ENCODE measurements around the gene WNT8B.

Gene WNT8B

GRCh38 chr10:100522107-100522801, 59.4 kb downstream of the WNT8B start:
- Mint-ChIP-seq H3K36me3 (peaks cover 6% of the 10 kb centered on the region), H3K27ac (no peak overlapping the region)

DNA sequence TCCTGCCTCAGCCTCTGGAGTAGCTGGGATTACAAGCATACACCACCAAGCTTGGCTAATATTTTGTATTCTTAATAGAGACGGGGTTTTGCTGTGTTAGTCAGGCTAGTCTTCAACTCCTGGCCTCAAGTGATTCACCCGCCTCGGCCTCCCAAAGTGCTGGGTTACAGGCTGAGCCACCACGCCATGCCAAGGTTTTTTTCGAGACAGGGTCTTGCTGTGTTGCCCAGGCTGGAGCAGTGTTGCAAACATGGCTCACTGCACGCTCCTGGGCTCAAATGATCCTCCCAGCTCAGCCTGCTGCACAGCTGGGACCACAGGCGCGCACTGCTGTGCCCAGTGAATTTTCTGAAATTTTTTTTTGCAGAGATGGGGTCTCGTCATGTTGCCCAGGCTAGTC, 60.1 kb downstream of the WNT8B start:
- Mint-ChIP-seq H3K4me1 (peaks cover 35% of the 10 kb centered on the region), H3K9me3 (no peaks in the 10 kb centered on the region), H3K27ac (no peak overlapping the region), H3K36me3 (peaks cover 6% of the 10 kb centered on the region), H3K4me3 (no peak overlapping the region), H3K27me3 (no peaks in the 10 kb centered on the region)

More at GRCh38 chr10:100522107-100522801, 59.4 kb downstream of the WNT8B start:
- H3K27me3 Mint-ChIP-seq, result no peaks in the 10 kb centered on the region
- H3K4me1 Mint-ChIP-seq, result peaks cover 31% of the 10 kb centered on the region
- no peak overlapping the region for H3K4me3 Mint-ChIP-seq
- no peaks in the 10 kb centered on the region for H3K9me3 Mint-ChIP-seq

DNA sequence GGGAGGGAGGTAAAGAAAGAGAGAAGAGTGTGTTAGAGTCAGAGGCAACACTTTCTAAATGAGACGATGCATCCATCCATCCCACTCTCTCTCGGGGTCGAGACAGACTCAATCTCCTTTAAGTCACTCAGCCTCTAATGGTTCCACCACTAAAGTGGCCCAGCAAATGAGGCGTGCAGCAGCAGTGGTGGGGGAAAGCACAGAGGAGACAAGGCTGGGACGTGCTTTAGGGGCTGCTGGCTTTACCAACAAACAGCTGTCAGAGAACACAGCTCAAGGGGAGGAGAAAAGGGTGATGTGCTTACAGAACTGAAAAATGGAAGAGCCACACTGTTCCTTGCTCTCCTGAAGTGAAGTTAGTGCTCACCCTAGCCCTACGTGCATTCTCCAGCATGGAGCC, 61.4 kb downstream of the WNT8B start:
- H3K36me3 Mint-ChIP-seq, result peaks cover 8% of the 10 kb centered on the region
- H3K27ac Mint-ChIP-seq, result no peak overlapping the region
- H3K4me1 Mint-ChIP-seq, result peaks cover 30% of the 10 kb centered on the region
- H3K9me3 Mint-ChIP-seq, result no peaks in the 10 kb centered on the region
- no peaks in the 10 kb centered on the region for H3K27me3 Mint-ChIP-seq
- H3K4me3 Mint-ChIP-seq, result no peak overlapping the region

GRCh38 chr10:100524638-100525037, 61.8 kb downstream of the WNT8B start:
- Mint-ChIP-seq H3K9me3 (no peaks in the 10 kb centered on the region), H3K27ac (no peak overlapping the region), H3K27me3 (no peaks in the 10 kb centered on the region), H3K4me3 (no peak overlapping the region), H3K4me1 (peaks cover 30% of the 10 kb centered on the region), H3K36me3 (peaks cover 8% of the 10 kb centered on the region)

DNA sequence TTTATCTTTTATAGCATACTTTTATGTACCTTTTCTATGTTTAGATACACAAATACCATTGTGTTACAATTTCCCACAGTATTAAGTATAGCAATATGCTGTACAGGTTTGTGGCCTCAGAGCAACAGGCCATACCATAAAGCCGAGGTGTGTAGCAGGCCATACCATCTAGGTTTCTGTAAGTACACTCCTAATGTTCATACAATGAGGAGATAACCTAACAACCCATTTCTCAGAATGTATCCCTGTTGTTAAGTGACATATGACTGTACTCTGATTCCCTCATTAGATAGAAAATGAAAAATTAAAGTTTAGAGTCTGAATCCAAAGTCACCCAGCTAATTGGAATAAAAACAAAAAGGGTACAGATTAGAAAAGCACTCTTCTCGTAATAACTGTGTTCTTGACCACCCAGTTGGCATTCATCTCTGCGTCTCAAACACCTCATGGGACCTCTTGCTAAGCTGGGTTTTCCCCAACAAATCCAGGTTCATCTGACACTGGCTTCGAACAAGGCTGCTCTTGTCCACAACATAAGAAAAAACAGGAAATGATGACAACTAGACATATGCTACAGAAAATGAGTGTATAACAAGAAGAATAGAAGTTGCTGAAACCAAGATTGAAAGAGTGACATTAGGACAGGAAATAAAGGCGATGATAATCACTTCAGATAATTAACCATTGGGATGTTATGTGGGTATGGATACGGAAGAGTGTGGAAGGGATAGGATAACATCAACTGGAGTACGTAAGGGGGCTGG, 65.5 kb downstream of the WNT8B start:
- peaks cover 47% of the 10 kb centered on the region for H3K4me1 Mint-ChIP-seq
- peaks cover 8% of the 10 kb centered on the region for H3K36me3 Mint-ChIP-seq
- peak overlapping the region; percentile 94 for H3K4me3 Mint-ChIP-seq
- no peaks in the 10 kb centered on the region for H3K9me3 Mint-ChIP-seq
- no peaks in the 10 kb centered on the region for H3K27me3 Mint-ChIP-seq
- peak overlapping the region; percentile 97 for H3K27ac Mint-ChIP-seq

- Mint-ChIP-seq H3K27me3 (no peaks in the 10 kb centered on the region), H3K27ac (peak overlapping the region; percentile 97), H3K4me1 (peaks cover 47% of the 10 kb centered on the region), H3K36me3 (peaks cover 8% of the 10 kb centered on the region), H3K4me3 (peak overlapping the region; percentile 94), H3K9me3 (no peaks in the 10 kb centered on the region)
Observed at GRCh38 chr10:100528921-100529474, 66.2 kb downstream of the WNT8B start.

DNA sequence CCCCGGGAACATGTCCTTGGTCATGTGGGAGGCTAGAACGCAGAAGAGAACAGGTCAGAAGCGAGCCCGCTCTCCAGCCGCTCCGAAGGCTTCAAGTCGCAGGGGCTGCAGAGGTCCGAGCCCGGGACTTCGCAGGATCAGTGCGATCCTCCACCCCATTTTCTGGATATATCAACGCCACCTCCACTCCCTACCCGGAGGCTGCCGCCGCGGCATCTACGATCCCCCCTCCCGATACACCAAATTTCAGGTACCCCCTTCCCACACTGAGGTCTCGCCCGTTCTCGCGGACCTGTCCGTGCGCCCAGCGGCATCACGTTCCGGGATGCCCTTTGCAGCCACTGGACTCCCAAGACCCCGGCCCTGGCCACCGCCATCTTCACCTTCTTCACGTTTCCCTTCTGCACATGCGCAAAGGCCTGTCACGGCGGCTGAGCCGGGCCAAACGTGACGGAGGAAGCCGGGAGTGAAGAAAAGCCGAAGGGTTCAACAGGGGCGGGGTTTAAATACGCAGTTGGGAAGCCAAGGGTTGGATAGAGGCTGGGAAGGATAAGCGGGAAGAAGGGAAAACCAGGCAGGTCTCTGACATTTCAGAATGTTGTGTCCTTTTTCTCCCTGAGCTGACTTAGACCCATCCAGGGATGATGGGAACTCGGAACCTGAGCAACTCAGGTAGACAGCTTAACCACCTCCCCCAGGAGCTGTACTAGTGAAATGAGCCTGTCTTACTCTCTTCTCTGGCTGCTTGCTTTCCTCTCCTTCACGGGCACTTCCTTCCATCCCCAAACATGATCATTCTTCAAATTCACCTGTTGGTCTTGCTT, 66.9 kb downstream of the WNT8B start, which contains the start of gene NDUFB8:
Gene NDUFB8 (minus strand): TSS at position 397 of the 824 bp plus-strand sequence. CDS start 20 bp downstream, at position 377.
- Mint-ChIP-seq H3K27me3 (no peaks in the 10 kb centered on the region), H3K9me3 (no peaks in the 10 kb centered on the region), H3K36me3 (peaks cover 8% of the 10 kb centered on the region), H3K27ac (peak within 1 kb of the TSS; percentile 97), H3K4me1 (peaks cover 45% of the 10 kb centered on the region), H3K4me3 (peak within 1 kb of the TSS; percentile 94)

GRCh38 chr10:100531761-100532160, 69.0 kb downstream of the WNT8B start:
- H3K9me3 Mint-ChIP-seq, result no peaks in the 10 kb centered on the region

More at GRCh38 chr10:100531761-100532160, 69.0 kb downstream of the WNT8B start:
- Mint-ChIP-seq H3K36me3 (peaks cover 5% of the 10 kb centered on the region), H3K4me3 (no peak overlapping the region), H3K27me3 (no peaks in the 10 kb centered on the region), H3K27ac (no peak overlapping the region), H3K4me1 (peaks cover 36% of the 10 kb centered on the region)
